Mesenteric fat pad (tissue), 1 donor: Measurements from ENCODE around the gene CCDC17. TPM values are rescaled to one million over a fixed set of nuclear protein-coding genes. Genes with fewer than 3 reads are reported as not detected.
"Not testable (repeated sequence)": the region's sequence is repeated elsewhere in the genome, so short reads cannot be mapped to it uniquely, and the experiment has no call there.

ENCODE experiments used
- DNase-seq: peaks from one replicate; pipeline ENCODE4 v3.0.0-alpha.2; 2020; ENCODE audit warnings: low spot score
- total RNA-seq: library from RNA; stranded (reverse); fragmentation: NEBNext Ultra II Directional; extraction: Animal tissue kit (Norgen Biotek cat#: 25700); gene quantifications from one replicate; pipeline ENCODE4 v1.2.1, GENCODE V29; 2021
- donor health status: DM: yes; HTN: yes; CAD: no.

Gene CCDC17
- total RNA-seq, 1 donor from 2014 or later: 2.4 TPM

DNA sequence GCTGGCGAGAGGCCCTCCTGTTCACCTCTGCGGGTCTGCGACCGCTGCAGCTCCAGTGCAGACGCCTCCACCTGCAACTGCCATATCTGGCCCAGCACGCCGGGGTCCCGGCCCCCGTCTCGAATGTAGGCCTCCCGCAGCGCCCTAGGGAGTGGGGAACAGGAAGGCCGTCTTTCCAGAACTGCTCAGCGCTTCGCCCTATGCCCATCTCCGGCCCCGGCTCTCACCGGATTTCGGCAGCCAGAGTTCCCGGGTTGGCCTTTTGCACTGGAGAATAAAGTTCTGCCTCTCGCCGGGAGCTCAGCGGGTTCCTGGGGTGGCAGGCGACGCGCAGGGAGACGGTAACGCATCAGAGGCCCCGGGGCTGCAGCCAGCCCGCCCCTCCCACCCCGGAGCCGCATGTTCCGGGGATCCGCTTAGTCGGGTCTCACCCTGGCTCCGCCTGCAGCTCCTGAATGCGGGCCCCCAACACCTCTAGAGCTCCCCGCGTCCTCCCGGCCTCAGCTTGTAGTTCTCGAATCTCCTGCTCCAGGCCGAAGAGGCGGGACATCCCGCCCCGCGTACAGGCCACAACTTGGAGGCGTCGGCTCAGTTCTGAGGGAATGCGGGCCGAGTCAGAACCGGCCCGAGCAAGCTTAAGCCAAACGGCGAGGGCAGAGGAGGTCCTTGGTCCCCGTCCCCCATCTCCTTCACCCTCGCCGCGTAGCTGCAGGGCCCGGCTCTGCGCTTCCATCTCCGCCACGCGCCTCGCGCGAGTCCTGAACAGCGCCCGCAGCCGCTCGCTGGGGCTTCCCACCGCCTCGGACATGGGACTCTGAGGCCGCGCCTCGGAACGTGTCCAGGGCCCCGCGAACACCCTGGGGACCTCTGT lies 1.1 kb downstream of the CCDC17 start:
- no peak for DNase-seq

DNA sequence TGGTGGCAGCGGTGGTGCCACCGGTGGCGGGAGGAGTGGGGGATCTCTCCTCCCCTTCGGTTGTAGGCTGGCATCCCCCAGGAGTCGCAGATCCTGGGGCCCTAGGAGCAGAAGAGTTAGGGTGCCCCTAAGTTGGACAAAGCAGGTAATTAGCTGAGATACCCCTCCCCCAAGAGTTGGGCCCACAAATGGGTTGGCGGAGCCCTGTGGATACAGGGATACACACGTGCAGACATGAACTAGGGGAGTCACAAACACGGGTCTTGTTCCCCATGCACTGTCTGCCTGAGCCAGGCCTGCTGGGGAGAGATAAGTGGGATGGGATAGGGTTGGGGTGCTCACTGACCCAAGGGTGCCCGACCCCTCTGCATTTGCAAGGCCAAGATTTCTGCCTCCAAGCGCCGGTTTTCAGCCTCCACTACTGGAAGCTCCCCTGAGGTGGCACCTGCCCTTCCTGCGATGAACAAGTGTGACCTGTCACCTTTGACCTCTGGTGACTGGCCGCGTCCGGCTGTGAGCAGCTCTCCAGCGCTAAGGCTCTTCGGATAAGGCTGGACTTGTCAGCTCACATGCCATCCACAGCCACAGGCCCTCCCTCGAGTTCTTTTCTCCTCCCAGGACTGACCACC lies 1.8 kb downstream of the CCDC17 start:
- no peak for DNase-seq

DNA sequence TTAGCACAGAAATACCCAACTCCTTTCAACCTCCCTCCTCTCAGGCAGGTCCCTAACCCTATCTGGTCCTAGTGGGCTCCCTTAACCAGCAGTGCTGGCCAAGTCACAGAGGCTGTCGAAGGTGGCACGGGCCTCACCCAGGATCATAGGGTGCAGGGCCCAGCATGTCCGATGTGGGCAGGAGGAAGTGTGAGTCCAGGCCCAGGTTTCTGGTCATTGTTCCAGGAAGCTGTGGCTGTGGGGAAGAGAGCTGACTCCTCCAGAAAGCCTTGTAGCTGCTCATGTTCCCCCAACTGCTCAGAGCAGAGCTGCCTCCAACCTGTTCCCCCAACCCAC lies 2.4 kb downstream of the CCDC17 start:
- DNase-seq: no peak

DNA sequence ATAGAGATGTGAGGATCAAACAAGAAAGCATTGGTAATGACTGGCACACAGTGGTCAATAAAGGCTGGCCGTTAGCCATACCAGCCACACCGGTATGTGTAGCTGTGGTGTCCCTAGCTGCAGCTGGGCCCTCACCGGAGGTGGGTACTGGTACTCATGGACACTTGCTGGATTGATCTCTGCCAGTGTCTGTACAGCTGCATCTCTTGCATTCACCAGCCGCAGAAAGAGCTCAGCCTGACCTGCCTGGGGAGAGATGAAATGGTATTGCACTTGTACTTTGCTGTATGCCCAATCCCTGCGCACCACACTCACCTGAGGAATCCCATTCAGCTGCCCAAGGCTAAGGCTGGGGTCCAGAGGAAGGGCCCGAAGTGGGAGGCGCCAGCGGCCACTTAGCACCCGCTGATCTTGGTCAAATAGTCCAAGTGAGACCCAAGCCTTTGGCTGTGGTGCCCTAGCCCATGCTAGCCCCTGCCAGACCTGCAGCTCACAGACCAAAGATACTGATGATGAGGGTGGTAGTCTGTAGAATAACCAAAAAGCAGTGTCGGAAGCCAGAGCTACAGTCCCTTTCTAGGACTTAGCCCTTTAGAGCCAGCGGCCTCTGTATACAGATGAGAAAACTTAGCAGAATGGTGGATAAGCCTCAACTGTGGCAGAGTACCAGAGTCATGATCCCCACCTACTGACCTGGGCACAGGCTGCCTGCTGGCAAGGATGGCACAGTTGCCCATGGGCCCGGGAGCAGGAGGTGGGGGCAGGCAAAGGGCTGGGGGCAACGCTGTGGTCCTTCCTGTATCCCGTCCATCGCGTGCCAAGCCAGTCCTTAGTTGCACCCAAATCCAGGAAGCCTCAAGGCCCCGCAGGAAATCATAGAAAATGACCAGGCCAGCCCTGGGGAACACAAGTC lies 3.0 kb downstream of the CCDC17 start:
- no peak for DNase-seq

DNA sequence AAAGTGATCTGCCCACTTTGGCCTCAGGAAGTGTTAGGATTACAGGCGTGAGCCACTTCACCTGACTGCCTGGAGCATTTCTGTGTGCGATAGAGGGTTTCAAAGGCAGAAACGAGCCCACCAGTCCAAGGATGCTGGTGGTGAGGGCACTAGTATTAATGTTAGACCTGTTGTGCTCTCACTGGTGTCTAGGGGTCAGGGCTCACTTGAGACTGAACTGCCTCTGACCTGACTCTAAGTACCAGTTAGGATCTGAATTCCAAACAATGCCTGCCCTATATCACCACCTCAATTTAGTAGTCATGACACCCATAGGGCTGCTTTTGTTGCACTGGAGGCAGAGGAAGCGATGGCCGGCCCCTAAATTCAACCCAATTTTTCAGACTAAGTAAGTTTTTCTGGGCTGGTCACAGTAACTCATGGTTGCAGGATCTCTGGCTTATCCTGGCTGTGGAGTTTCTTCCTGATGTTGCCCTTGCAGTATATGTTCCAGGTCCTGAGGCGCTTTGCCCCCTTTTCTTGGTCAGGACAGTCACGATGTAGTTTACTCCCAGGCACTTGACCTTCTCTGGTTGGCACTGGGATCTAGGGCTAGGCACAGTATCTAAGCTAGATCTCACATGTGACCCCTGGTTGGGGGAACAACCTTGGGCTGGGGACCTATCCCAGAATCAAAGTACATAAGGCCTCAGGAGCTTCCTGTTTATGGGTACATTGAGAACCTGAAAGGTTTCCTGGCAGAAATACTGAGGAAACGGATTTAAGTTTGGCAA lies 4.5 kb downstream of the CCDC17 start:
- no peak for DNase-seq

DNA sequence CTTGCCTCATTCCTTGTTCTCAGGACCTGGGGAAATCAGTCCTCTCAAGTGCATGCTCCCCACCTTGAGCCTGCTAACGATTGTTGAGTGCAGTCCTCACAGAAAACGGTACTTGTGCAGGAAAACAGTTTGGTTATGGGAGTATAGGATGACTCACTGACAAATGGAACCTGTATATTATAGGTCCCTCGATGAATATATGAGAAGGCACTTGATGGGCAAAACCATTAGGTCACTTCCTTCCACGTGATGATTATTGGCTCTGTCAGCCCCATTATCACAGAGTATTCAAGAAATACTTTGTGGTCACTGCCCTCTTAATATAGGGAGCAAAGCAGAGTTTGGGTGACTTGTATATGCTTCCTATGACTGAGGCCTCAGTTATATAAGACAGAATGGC lies 6.2 kb downstream of the CCDC17 start:
- DNase-seq: no peak

DNA sequence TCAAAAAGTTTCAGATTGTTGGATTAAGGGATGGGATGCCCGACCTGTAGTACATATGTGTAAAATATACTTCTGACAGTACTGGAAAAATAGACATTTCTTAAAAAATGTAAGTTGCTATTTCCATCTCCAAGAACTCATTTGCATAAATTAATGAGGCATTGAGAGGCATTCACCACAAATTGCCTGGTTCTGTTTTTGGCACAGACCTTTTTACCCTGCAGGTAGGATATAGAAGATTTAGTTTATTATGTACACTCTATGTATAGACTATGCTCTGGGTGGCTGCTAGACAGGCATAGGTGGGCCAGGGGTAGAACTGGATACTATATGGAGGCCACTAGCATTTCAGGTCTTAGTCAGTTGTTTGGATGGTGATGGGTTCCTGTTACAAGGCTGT lies 8.0 kb downstream of the CCDC17 start:
- DNase-seq: no peak

DNA sequence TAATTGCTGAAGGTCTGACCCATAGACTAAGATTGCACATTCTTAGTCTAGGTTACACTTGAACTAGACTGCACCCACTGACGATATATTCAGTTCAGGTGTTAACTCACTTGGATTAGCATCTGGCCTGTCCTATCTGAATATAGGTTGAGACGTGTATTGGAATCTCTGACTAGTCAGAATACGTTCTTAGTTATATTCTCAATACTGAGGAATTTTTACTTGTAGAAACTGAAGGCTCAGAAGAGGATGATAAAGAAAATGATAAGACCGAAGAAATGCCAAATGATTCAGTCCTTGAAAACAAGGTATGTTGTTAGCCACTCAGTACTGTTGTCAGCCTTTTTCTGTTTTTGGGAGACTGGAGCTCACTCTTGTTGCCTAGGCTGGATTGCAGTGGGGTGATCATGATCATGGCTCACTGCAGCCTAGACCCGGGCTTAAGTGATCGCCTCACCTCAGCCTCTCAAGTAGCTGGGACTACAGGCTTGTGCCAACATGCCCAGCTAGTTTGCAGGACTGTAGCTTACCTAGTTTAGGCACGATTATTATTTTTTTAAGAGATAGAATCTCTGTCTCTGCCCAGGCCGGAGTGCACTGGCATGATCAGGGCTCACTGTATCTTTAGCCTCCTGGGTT lies 10.8 kb downstream of the CCDC17 start:
- no peak for DNase-seq

DNA sequence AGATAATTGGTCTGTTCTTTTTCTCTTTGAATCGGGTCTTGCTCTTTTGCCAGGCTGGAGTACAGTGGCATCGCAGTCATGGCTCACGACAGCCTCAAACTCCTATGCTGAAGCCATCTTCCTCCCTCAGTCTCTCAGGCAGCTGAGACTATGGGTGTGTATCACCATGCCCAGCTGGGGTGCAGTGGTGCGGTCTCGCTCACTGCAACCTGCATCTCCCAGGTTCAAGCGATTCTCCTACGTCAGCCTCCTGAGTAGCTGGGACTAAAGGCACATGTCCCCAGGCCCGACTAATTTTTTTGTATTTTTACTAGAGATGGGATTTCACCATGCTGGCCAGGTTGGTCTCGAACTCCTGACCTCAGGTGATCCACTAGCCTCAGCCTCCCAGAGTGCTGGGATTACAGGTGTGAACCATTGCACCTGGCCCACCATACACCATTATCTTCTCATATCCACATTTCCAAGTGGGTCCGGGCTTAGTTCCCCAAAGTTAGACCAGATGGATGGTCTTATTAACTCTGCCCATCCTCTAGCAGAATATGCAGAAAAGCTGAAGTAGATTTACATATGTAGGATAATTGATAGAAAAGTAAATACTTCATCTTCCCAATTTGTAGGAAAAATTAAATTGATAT lies 13.1 kb downstream of the CCDC17 start:
- no peak for DNase-seq

DNA sequence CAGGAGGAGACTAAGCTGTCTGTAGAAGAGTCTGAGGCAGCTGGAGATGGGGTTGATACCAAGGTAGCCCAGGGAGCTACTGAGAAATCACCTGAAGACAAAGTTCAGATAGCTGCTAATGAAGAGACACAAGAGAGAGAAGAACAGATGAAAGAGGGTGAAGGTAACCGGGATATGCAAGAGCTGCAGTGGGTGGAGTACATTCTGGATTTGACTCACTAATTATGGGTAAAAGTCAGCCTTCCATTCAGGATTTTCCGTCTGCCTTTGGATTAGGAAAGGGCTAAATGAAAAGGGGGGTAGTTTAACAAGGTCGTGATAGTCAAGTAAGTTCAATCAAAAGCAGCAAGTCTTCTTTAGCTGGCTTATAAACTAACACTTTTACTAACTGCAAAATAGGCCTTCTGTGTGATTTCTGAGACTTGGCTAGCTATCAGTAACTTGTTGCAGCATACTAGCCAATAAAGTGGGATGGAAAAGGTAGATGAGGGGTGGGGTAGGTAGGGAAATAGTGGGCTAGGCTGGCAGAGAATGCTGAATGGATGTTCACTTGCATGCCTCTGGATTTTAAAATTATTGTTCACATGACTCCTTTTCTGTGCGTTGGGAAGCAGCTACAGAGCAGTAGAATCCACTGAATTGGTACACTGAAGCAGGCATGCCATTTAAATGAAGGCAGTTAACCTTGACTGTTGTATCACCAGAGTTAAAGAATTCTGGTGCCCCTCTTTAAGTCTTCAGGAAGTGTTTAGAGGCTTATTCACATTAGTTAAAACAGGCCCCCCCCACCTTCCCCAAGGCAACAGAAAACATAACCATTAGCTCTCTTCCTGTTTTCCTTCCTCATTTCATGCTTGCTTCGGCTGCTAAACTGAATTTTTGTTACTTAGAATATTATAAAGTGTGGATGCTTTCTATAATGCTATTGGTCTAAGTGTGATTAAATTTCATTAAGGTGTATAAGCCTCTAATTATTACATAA lies 15.4 kb downstream of the CCDC17 start:
- DNase-seq: no peak

DNA sequence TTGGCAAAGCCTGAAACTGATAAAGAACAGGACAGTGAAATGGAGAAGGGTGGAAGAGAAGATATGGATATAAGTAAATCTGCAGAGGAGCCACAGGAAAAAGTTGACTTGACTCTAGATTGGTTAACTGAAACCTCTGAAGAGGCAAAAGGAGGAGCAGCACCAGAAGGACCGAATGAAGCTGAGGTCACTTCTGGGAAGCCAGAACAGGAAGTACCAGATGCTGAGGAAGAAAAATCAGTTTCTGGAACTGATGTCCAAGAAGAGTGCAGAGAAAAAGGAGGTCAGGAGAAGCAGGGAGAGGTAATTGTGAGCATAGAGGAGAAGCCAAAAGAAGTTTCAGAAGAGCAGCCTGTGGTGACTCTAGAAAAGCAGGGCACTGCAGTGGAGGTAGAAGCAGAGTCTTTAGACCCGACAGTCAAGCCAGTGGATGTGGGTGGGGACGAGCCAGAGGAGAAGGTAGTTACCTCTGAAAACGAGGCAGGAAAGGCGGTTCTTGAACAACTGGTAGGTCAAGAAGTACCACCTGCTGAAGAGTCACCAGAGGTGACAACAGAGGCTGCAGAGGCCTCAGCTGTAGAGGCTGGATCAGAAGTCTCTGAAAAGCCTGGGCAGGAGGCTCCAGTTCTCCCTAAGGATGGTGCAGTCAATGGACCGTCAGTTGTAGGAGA lies 16.3 kb downstream of the CCDC17 start:
- no peak for DNase-seq

DNA sequence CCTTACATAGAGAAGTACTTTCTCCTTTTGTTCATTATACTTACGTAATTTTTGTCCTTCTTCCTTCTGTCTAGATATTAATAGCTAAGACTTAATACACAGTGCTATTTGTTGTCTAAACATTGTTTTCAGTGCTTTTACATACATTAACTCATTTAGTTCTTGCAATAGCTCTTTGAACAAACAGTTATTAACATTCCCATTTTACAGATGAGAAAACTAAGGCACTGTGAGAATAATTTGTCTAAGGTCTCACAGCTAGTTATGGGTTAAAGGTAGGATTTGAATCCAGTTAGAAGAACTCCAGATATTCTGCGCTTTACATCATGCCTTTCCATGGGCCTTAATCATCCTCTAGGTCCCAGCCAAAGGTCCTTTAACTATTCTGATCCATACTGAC lies 19.6 kb downstream of the CCDC17 start:
- no peak for DNase-seq

DNA sequence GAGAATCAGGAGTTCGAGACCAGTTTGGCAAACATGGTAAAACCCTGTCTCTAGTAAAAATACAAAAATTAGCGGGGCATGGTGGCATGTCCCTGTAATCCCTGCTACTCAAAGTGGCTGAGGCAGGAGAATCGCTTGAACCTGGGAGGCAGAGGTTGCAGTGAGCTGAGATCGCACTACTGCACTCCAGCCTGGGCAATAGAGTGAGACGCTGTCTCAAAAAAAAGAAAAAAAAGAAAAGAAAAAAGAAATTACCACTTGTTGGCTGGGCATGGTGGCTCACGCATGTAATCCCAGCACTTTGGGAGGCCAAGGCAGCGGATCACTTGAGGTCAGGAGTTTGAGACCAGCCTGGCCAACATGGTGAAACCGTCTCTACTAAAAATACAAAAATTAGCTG lies 27.1 kb downstream of the CCDC17 start:
- DNase-seq: not testable (repeated sequence)

DNA sequence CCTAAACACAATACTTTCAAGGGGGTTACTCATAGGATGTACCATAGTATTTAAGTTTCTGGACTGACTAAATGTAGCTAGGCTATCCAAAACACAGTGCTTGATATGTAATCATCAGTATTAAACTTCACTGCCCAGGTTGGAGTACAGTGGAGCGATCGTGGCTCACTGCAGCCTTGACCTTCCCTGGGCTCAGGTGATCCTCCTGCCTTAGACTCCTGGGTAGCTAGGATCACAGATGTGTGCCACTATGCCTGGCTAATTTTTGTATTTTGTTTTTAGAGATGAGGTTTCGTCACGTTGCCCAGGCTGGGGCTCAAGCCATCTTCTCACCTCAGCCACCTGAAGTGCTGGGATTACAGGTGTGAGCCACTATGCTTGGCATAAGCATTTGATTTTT lies 29.4 kb downstream of the CCDC17 start:
- no peak for DNase-seq

DNA sequence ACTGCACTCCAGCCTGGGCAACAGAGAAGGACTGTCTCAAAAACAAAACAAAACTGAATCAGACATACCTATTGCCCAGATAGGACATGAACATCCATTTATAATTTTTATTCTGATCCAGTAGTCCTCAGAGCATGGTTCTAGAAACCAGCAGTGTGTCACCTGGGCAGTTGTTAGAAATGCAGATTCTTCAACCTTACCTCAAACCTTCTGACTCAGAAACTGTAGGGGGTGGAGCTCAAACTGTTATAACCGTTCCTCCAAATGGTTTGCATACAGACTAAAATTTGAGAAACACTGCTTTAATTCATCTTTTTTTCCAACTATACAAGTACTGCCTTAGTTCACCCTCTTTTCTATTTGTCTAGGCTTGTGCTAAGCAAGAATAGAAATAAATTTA lies 34.0 kb downstream of the CCDC17 start:
- no peak for DNase-seq

DNA sequence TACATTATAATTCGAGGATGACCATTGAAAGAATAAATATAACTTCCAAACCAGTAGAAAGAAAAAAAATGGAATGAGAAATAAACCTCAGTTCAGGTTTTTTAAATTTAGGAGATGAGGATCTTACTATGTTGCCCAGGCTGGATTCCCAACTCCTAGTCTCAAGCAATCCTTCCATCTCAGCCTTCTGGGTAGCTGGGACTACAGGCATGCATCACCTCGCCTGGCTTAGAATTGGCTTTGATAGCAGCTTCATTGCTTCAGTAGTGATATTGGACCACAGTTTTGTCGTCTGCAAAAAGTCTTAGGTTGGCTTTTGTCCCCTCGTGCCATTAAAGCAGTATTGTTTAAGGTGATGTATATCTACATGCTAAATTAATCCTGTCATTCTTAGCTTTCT lies 37.1 kb downstream of the CCDC17 start:
- DNase-seq: no peak

DNA sequence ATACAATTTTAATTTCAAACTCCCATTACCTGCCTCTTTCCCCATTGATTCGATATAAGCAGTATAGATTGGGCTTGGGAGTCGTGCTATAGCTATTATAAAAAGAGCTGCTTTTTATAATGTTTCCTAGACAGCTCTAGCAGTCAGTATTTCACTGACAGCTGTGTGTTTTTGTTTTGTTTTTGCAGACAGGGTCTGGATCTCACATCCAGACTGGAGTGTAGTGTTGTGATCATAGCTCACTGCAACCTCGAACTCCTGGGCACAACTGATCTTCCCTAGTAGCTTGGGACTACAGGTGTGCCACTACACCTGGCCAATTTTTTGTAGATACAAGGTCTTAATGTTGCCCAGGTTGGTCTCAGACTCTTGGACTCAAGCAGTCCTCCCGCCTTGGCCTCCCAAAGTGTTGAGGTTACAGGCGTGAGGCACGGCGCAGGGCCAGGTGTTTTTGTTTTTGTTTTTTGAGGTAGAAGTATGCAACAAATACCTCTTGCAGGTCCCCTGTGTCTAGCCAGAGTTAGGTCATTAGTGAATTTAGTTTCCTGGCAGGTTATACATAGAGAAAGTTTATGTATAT lies 38.3 kb downstream of the CCDC17 start:
- no peak for DNase-seq

DNA sequence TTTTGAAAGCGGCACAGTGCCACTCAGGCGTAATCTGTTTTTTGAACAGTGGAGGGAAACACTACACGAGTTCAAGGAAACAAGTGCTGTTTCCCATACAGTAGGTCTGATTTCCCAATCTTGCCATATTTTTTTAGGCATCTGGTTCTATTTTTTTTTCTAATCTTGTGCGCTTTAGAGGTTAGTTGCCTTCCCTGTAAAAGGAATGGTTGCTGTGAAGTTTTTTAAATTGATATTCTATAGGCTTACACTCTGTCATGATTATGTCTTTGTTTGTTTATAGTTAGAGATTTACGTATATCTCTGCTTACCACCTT lies 38.8 kb downstream of the CCDC17 start:
- no peak for DNase-seq
